Measurements from ENCODE around the gene SNX30.

The SNX30 gene

DNA sequence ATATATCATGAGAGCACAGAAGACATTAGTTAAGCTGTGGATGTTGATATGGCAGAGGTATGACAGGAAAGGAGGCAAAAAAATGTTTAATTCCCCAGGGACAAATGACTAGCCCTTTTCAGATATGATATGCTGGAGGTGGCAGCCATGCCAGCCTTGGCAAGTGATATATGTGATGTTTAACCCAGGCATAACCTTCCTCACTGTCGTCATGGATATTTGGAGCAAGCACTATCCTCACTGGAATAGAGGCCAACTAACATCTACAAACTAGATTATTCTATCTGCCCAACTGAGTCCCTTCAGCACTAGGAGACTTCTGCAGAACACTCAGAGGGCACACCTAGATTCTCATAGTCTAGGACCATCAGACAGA lies 167.4 kb downstream of the SNX30 start (continued):
- TF ChIP-seq, protein P1, sequence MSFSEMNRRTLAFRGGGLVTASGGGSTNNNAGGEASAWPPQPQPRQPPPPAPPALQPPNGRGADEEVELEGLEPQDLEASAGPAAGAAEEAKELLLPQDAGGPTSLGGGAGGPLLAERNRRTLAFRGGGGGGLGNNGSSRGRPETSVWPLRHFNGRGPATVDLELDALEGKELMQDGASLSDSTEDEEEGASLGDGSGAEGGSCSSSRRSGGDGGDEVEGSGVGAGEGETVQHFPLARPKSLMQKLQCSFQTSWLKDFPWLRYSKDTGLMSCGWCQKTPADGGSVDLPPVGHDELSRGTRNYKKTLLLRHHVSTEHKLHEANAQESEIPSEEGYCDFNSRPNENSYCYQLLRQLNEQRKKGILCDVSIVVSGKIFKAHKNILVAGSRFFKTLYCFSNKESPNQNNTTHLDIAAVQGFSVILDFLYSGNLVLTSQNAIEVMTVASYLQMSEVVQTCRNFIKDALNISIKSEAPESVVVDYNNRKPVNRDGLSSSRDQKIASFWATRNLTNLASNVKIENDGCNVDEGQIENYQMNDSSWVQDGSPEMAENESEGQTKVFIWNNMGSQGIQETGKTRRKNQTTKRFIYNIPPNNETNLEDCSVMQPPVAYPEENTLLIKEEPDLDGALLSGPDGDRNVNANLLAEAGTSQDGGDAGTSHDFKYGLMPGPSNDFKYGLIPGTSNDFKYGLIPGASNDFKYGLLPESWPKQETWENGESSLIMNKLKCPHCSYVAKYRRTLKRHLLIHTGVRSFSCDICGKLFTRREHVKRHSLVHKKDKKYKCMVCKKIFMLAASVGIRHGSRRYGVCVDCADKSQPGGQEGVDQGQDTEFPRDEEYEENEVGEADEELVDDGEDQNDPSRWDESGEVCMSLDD (tag by site-specific recombination; IDR thresholded peaks at IDR 0.05): no peak
- TF ChIP-seq, protein P2, sequence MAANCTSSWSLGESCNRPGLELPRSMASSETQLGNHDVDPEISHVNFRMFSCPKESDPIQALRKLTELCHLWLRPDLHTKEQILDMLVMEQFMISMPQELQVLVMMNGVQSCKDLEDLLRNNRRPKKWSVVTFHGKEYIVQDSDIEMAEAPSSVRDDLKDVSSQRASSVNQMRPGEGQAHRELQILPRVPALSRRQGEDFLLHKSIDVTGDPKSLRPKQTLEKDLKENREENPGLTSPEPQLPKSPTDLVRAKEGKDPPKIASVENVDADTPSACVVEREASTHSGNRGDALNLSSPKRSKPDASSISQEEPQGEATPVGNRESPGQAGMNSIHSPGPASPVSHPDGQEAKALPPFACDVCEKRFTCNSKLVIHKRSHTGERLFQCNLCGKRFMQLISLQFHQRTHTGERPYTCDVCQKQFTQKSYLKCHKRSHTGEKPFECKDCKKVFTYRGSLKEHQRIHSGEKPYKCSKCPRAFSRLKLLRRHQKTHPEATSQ (tag by site-specific recombination; IDR thresholded peaks at IDR 0.05): no peak

DNA sequence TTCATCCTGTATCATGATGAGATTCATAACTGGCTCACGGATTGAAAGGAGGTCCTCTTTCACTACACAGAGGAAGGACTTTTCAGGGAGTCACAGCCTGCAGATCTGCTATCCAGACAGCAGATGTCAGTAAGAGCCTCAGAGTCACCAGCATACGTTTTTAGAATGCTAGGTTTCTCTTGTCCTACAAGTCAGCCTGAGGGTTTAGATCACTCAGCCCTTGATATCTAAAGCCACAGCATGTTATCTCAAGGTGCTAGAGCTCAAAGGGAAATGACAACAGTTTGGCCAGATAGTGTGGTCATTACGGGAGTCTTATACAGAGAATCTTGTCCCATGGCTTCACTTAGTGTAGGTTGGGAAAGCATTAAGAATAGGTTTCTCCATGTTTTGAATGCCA lies 171.0 kb downstream of the SNX30 start:
- Histone ChIP-seq H3K27ac (ENCODE audit: extremely low read depth, low read depth, low read length) (no peak overlapping the region), H3K36me3 (ENCODE audit: control insufficient read depth in 2 of 2, insufficient read depth in 1 of 2, low read length in 2 of 2) (no peaks in the 10 kb centered on the region), H3K4me3 (ENCODE audit: low read depth, low read length) (no peak overlapping the region), H3K4me1 (ENCODE audit: control insufficient read depth, insufficient read depth, low read length) (no peaks in the 10 kb centered on the region), H3K9me3 (ENCODE audit: control insufficient read depth, insufficient read depth, low read depth, low read length) (no peaks in the 10 kb centered on the region)
- TF ChIP-seq ZNF654 (tag by site-specific recombination; IDR thresholded peaks at IDR 0.05; ENCODE audit: low read depth): peak; percentile 42
- no peak for TF ChIP-seq KLF7 (tag by site-specific recombination; IDR thresholded peaks at IDR 0.05; ENCODE audit: borderline replicate concordance)
- TF ChIP-seq HOXC10 (CRISPR knock-in tag; IDR thresholded peaks at IDR 0.05): no peak
- ChIA-PET CTCF (interaction anchor here (0.7 to 4.2 kb wide), 11 partner anchors 10 to 228 kb away, joined by 3 to 32 read pairs (median 4); partner anchors contain the start of gene ZFP37), POLR2A (no interaction called here)

Data from HEK293 (cell line).